H1 (cell line): ENCODE measurements around the gene CROCC. TPM values are rescaled to one million over a fixed set of nuclear protein-coding genes. Genes with fewer than 3 reads are reported as not detected.
A peak's percentile ranks its signal among the peaks of the same experiment; 100 is the strongest.
"Not testable (repeated sequence)": the region's sequence is repeated elsewhere in the genome, so short reads cannot be mapped to it uniquely, and the experiment has no call there.

Experiments
- CTCF ChIA-PET: fragments of 300-600 bp; sonication (Branson Sonifier 250); formaldehyde crosslinking; loops from one replicate; lab custom pipeline; 2021; ENCODE audit not compliant: partially characterized antibody; lab: Charles Lee
- POLR2A ChIA-PET: fragments of 300-600 bp; sonication (Branson Sonifier 250); formaldehyde crosslinking; loops from one replicate; lab custom pipeline; 2021; ENCODE audit warnings: inconsistent platforms; ENCODE audit not compliant: partially characterized antibody; lab: Charles Lee
- DNase-seq, 2 experiments: peaks; one replicate each; pipeline versions ENCODE4 v3.0.0 to v3.0.0-alpha.2; 2010 to 2022; ENCODE audit warnings: low spot score in 2 of 2, low read depth in 1 of 2, mixed read lengths in 1 of 2
- FAIRE-seq: peaks from 2 replicates; lab custom pipeline; 2011; peaks lifted over from hg19 to GRCh38; lab: Jason Lieb, UNC
- H2AFZ ChIP-seq: 2 replicates; pipeline ENCODE4 v1.8.1; 2012; ENCODE audit warnings: low read length, inconsistent platforms
- H2AK5ac ChIP-seq: 2 replicates; pipeline ENCODE4 v1.6.1; 2013; ENCODE audit warnings: low read depth, low read length
- H2BK120ac ChIP-seq: replicated peaks from 2 replicates; pipeline ENCODE3; 2013; ENCODE audit warnings: low read depth, low read length, inconsistent platforms
- H2BK12ac ChIP-seq: 2 replicates; pipeline ENCODE4 v1.6.1; 2013; ENCODE audit warnings: low read depth, low read length
- H2BK15ac ChIP-seq: 2 replicates; pipeline ENCODE4 v1.6.1; 2013; ENCODE audit warnings: low read length
- H2BK20ac ChIP-seq: 2 replicates; pipeline ENCODE4 v1.6.1; 2013; ENCODE audit warnings: low read length
- H2BK5ac ChIP-seq: 2 replicates; pipeline ENCODE4 v1.6.1; 2013; ENCODE audit warnings: low read depth, low read length
- H3K14ac ChIP-seq: 2 replicates; pipeline ENCODE4 v1.6.1; 2013; ENCODE audit warnings: inconsistent platforms; ENCODE audit not compliant: insufficient read length
- H3K18ac ChIP-seq: 2 replicates; pipeline ENCODE4 v1.6.1; 2013; ENCODE audit warnings: low read length; ENCODE audit errors: extremely low read depth
- H3K23ac ChIP-seq: 2 replicates; pipeline ENCODE4 v1.6.1; 2013; ENCODE audit warnings: inconsistent platforms; ENCODE audit not compliant: insufficient read length
- H3K23me2 ChIP-seq: 2 replicates; pipeline ENCODE4 v1.6.1; 2013; ENCODE audit warnings: low read depth, low read length
- H3K27ac ChIP-seq: 2 replicates; pipeline ENCODE4 v1.6.1; 2011; ENCODE audit warnings: low read depth, low read length, inconsistent platforms
- H3K27me3 ChIP-seq, 4 experiments: replicated peaks in 1 of 4; 1 replicate in 1 of 4; 2 replicates in 3 of 4; pipeline versions ENCODE4 v1.6.1 to v1.8.1; 2011 to 2013; ENCODE audit warnings: low read length in 3 of 4, mild to moderate bottlenecking in 3 of 4, inconsistent platforms in 2 of 4, mixed read lengths in 2 of 4, moderate library complexity in 1 of 4; ENCODE audit not compliant: control insufficient read depth in 3 of 4, insufficient read depth in 3 of 4; ENCODE audit errors: extremely low read depth in 1 of 4
- H3K36me3 ChIP-seq, 4 experiments: 2 replicates each; pipeline versions ENCODE4 v1.6.1 to v1.8.1; 2011 to 2013; ENCODE audit warnings: mild to moderate bottlenecking in 4 of 4, low read length in 3 of 4, moderate library complexity in 2 of 4, control low read depth in 1 of 4, inconsistent platforms in 1 of 4; ENCODE audit not compliant: insufficient read depth in 4 of 4, control insufficient read depth in 2 of 4
- H3K4ac ChIP-seq: replicated peaks from 2 replicates; pipeline ENCODE3; 2013; ENCODE audit warnings: low read length, low read depth, mixed read lengths, inconsistent platforms; ENCODE audit not compliant: insufficient read length
- H3K4me1 ChIP-seq, 4 experiments: replicated peaks in 1 of 4; 1 replicate in 1 of 4; 2 replicates in 3 of 4; pipeline versions ENCODE4 v1.6.1 to v1.8.1; 2011 to 2013; ENCODE audit warnings: low read length in 3 of 4, inconsistent platforms in 2 of 4, mixed read lengths in 1 of 4; ENCODE audit not compliant: insufficient read depth in 4 of 4, control insufficient read depth in 3 of 4
- H3K4me2 ChIP-seq, 2 experiments: 2 replicates each; pipeline versions ENCODE4 v1.6.1 to v1.8.1; 2011 to 2013; ENCODE audit warnings: low read depth in 2 of 2, low read length in 2 of 2, control low read depth in 1 of 2, inconsistent platforms in 1 of 2, mild to moderate bottlenecking in 1 of 2; ENCODE audit not compliant: insufficient read depth in 1 of 2
- H3K4me3 ChIP-seq, 4 experiments: fragments of 200-600, 300-600 bp in 1 of 4; sonication (generic), shearing (Covaris generic), sonication (Bioruptor Twin) in 1 of 4; 2 replicates each; pipeline versions ENCODE4 v1.5.1 to v1.8.1; 2011 to 2016; ENCODE audit warnings: low read length in 4 of 4, low read depth in 3 of 4, control low read depth in 2 of 4, inconsistent platforms in 2 of 4, mild to moderate bottlenecking in 2 of 4, mixed read lengths in 1 of 4, moderate library complexity in 1 of 4; ENCODE audit not compliant: insufficient read depth in 2 of 4; ENCODE audit errors: extremely low read depth in 1 of 4
- H3K56ac ChIP-seq: replicated peaks from 2 replicates; pipeline ENCODE3; 2013; ENCODE audit warnings: low read depth, mild to moderate bottlenecking, mixed read lengths, low read length, inconsistent platforms; ENCODE audit not compliant: insufficient read length
- H3K79me1 ChIP-seq: 2 replicates; pipeline ENCODE4 v1.6.1; 2013; ENCODE audit warnings: low read depth, low read length, control low read depth
- H3K79me2 ChIP-seq, 2 experiments: 2 replicates each; pipeline versions ENCODE4 v1.6.1 to v1.8.1; 2012 to 2013; ENCODE audit warnings: low read length in 2 of 2, mild to moderate bottlenecking in 2 of 2, inconsistent platforms in 1 of 2; ENCODE audit not compliant: insufficient read depth in 2 of 2, control insufficient read depth in 1 of 2
- H3K9ac ChIP-seq, 4 experiments: replicated peaks in 1 of 4; 1 replicate in 1 of 4; 2 replicates in 3 of 4; pipeline versions ENCODE4 v1.6.1 to v1.8.1; 2011 to 2013; ENCODE audit warnings: low read depth in 3 of 4, low read length in 3 of 4, control low read depth in 2 of 4, mild to moderate bottlenecking in 2 of 4, moderate library complexity in 2 of 4, inconsistent platforms in 1 of 4; ENCODE audit errors: extremely low read depth in 1 of 4
- H3K9me3 ChIP-seq, 2 experiments: 2 replicates each; pipeline versions ENCODE4 v1.6.1 to v1.8.1; 2012 to 2013; ENCODE audit warnings: mild to moderate bottlenecking in 2 of 2, moderate library complexity in 2 of 2, control low read depth in 1 of 2, inconsistent platforms in 1 of 2, low read depth in 1 of 2, low read length in 1 of 2, mixed read lengths in 1 of 2; ENCODE audit not compliant: insufficient read depth in 2 of 2
- H4K20me1 ChIP-seq, 2 experiments: replicated peaks in 1 of 2; 2 replicates each; pipeline versions ENCODE3 to v1.8.1; 2011 to 2013; ENCODE audit warnings: inconsistent platforms in 2 of 2, low read length in 2 of 2, mild to moderate bottlenecking in 1 of 2; ENCODE audit not compliant: insufficient read depth in 2 of 2, control insufficient read depth in 1 of 2
- H4K5ac ChIP-seq: 2 replicates; pipeline ENCODE4 v1.6.1; 2013; ENCODE audit warnings: low read length, low read depth, mixed read lengths, inconsistent platforms; ENCODE audit not compliant: insufficient read length
- H4K8ac ChIP-seq: 2 replicates; pipeline ENCODE4 v1.8.0; 2013; ENCODE audit warnings: mild to moderate bottlenecking, moderate library complexity, low read length, inconsistent platforms; ENCODE audit not compliant: insufficient read depth; ENCODE audit errors: extremely low read depth
- H4K91ac ChIP-seq: replicated peaks from 2 replicates; pipeline ENCODE3; 2013; ENCODE audit warnings: low read length, mixed read lengths, inconsistent platforms; ENCODE audit not compliant: insufficient read length
- KDM4A ChIP-seq: IDR thresholded peaks from one replicate; pipeline ENCODE4 v1.7.1; 2012; ENCODE audit warnings: low read depth, mild to moderate bottlenecking, moderate library complexity, low read length, inconsistent platforms; ENCODE audit not compliant: severe bottlenecking
- SUZ12 ChIP-seq: fragments of 200-600 bp; sonication (generic); IDR thresholded peaks from 2 replicates; pipeline ENCODE4 v1.6.1; 2012; ENCODE audit warnings: mild to moderate bottlenecking, inconsistent platforms, low read length, moderate library complexity, mixed read lengths
- WGBS, 2 experiments: shearing (Covaris generic) in 1 of 2; methylation state at CpG; one replicate each; pipeline versions ENCODE4 v1.1.6 to v1.1.7; 2013 to 2015; ENCODE audit warnings: low lambda C conversion rate in 2 of 2, mixed read lengths in 2 of 2, inconsistent platforms in 1 of 2, low coverage in 1 of 2, missing lambda C conversion rate in 1 of 2; ENCODE audit not compliant: insufficient replicate concordance in 2 of 2, insufficient coverage in 1 of 2, insufficient read length in 1 of 2; ENCODE audit errors: extremely low coverage in 1 of 2, missing lambda C conversion rate in 1 of 2; 5-methylcytosine and 5-hydroxymethylcytosine counted together
- polyA plus RNA-seq, 7 experiments: library from polyadenylated mRNA; depleted of rRNA in 3 of 7; stranded (reverse) in 5 of 7; unstranded in 2 of 7; fragments of >200 nt in 5 of 7; fragments of 200-250 nt in 2 of 7; gene quantifications; 1 replicate in 5 of 7; 2 replicates in 1 of 7; 4 replicates in 1 of 7; pipeline versions ENCODE4 v1.2.1 to v1.2.3, GENCODE V29; 2011 to 2013; ENCODE audit warnings: missing spikeins in 2 of 7, mixed read lengths in 2 of 7
- total RNA-seq: library from RNA; stranded (reverse); fragmentation: NEBNext Ultra II Directional; extraction: Animal tissue kit (Norgen Biotek cat#: 25700); gene quantifications from 2 replicates; pipeline ENCODE4 v1.2.1, GENCODE V29; 2021
- TF ChIP-seq, protein P1 (sequence below): IDR thresholded peaks from 2 replicates; pipeline ENCODE4 v1.6.1; 2012; ENCODE audit warnings: inconsistent platforms
- TF ChIP-seq, protein P2 (sequence below): IDR thresholded peaks from 2 replicates; pipeline ENCODE4 v1.6.1; 2012; ENCODE audit warnings: inconsistent platforms

The CROCC gene
- total and polyA plus RNA-seq, 2 of the 8 experiments (the other 6 are each of a cell fraction or from before 2014, with no cell fraction given) = 12.1 to 39.5 TPM

DNA sequence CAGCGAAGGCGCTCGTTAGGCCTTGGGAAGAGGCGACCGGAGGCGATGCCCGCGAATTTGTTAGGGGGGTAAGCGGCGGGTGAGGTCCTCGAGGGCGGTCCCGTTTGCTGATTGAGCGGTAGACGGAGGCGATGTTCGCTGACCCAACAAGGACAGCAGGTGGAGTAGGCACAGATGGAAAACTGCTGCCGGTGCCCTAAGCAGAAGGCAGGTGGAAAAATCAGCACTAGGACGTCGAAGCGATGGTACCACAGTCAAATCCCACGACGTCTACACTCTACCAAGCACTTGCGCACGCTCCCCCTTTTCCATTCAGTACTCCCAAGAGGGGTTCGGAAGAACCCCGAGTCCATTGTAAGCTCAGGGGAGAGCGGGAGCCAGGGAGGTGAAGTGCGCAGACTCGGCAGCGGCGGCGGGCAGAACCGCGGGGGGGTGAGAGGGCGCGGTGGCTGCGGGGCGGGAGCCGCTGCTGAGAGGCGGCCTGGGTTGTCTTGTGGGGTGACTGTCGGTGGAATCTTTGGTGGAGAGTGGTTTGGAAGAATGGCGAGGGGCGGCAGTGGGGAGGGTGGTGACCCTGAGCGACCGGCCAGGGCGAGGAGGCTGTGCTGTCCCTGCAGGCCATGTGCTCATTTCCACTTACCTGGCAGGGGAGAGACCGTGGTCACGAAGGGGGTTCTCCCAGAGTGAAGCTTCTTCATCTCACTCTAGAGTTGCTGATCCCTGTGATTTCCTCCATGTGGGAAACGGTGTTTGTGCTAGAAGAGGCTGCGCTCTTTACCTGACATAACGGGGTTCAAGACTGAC lies 48.5 kb upstream of the CROCC start:
- not testable (repeated sequence) for H4K8ac ChIP-seq, H4K5ac ChIP-seq, H3K4me1 ChIP-seq, H3K56ac ChIP-seq, H3K79me2 ChIP-seq, H3K9ac ChIP-seq, H3K23me2 ChIP-seq, H3K79me1 ChIP-seq, H3K27ac ChIP-seq, H2BK20ac ChIP-seq, H3K14ac ChIP-seq, H4K91ac ChIP-seq, H2AK5ac ChIP-seq, H2BK5ac ChIP-seq, H2BK15ac ChIP-seq, H3K23ac ChIP-seq, H4K20me1 ChIP-seq, FAIRE-seq, H2BK12ac ChIP-seq, H3K9me3 ChIP-seq, H2BK120ac ChIP-seq, H3K18ac ChIP-seq, H3K36me3 ChIP-seq, H3K4ac ChIP-seq, H2AFZ ChIP-seq
- TF ChIP-seq KDM4A (peak; percentile 32), SUZ12 (0 out of 2 replicates have a peak, but pooled peaks have one; percentile 28)
- TF ChIP-seq, protein P1, sequence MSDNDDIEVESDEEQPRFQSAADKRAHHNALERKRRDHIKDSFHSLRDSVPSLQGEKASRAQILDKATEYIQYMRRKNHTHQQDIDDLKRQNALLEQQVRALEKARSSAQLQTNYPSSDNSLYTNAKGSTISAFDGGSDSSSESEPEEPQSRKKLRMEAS = peak; percentile 56
- TF ChIP-seq, protein P2, sequence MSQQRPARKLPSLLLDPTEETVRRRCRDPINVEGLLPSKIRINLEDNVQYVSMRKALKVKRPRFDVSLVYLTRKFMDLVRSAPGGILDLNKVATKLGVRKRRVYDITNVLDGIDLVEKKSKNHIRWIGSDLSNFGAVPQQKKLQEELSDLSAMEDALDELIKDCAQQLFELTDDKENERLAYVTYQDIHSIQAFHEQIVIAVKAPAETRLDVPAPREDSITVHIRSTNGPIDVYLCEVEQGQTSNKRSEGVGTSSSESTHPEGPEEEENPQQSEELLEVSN = peak; percentile 59
- peaks cover 0 to 16% (median 6%) of the 10 kb centered on the region in 4 experiments; a peak in 6 of 7 replicates for H3K27me3 ChIP-seq
- ChIA-PET POLR2A (interaction anchor here (0.6 to 1.5 kb wide), 2 partner anchors 31 to 107 kb away, joined by 3 to 4 read pairs; partner anchors contain the start of gene MFAP2), CTCF (interaction anchor here (0.7 to 2.2 kb wide), 7 partner anchors 10 to 253 kb away, joined by 3 to 8 read pairs (median 4); no protein-coding TSS in a partner anchor)
- DNase-seq = peak in 1 of 2 experiments; percentile 83
- peak overlapping the region; percentile 48 to 61 (median 59); a peak in 7 of 8 replicates for H3K4me3 ChIP-seq
- WGBS, 2 experiments = 7% methylated on average over 39 of the region's 52 CpGs; no CpG with 5 or more reads in 1 of the 2 experiments
- H3K4me2 ChIP-seq = peak overlapping the region; percentile 79 to 89
